GM23338 (cell line): ENCODE data around the gene PITHD1. TPM values are rescaled to one million over a fixed set of nuclear protein-coding genes. Genes with fewer than 3 reads are reported as not detected.
A peak's percentile ranks its signal among the peaks of the same experiment; 100 is the strongest.

Experiments used
- ATAC-seq: fragments of 200-7000 bp; cut with Tn5 transposase; 3 replicates; pipeline ENCODE4 v1.9.1; 2020
- DNase-seq: peaks from one replicate; pipeline ENCODE4 v3.0.0-alpha.2; 2015; ENCODE audit warnings: low spot score
- H2AFZ ChIP-seq: fragments of 200-600 bp; sonication (generic); 2 replicates; pipeline ENCODE4 v1.8.0; 2016; ENCODE audit warnings: antibody characterized with exemption, mild to moderate bottlenecking, moderate library complexity
- H3F3A ChIP-seq: fragments of 200-600 bp; sonication (generic); replicated peaks from 2 replicates; pipeline ENCODE4 v1.8.0; 2017; ENCODE audit warnings: antibody characterized with exemption, mixed run types, low read depth
- H3K27ac ChIP-seq: fragments of 200-600 bp; sonication (generic); 2 replicates; pipeline ENCODE4 v1.6.1; 2016; ENCODE audit warnings: low read depth
- H3K27me3 ChIP-seq: fragments of 200-600 bp; sonication (generic); 2 replicates; pipeline ENCODE4 v1.8.0; 2016; ENCODE audit warnings: mild to moderate bottlenecking, mixed run types, moderate library complexity; ENCODE audit not compliant: insufficient read depth
- H3K36me3 ChIP-seq: fragments of 200-600 bp; sonication (generic); 2 replicates; pipeline ENCODE4 v1.8.0; 2016; ENCODE audit warnings: mild to moderate bottlenecking; ENCODE audit not compliant: insufficient read depth
- H3K4me1 ChIP-seq: fragments of 200-600 bp; sonication (generic); 2 replicates; pipeline ENCODE4 v1.8.0; 2016; ENCODE audit warnings: mild to moderate bottlenecking, moderate library complexity; ENCODE audit not compliant: insufficient read depth
- H3K4me2 ChIP-seq: fragments of 200-600 bp; sonication (generic); 2 replicates; pipeline ENCODE4 v1.7.1; 2017; ENCODE audit warnings: mixed run types
- H3K4me3 ChIP-seq: fragments of 200-600 bp; sonication (generic); 2 replicates; pipeline ENCODE4 v1.6.1; 2016; ENCODE audit warnings: mixed run types
- H3K79me2 ChIP-seq: fragments of 200-600 bp; sonication (generic); replicated peaks from 2 replicates; pipeline ENCODE4 v1.8.0; 2017; ENCODE audit warnings: mild to moderate bottlenecking; ENCODE audit not compliant: insufficient read depth
- H3K9me2 ChIP-seq: fragments of 200-600 bp; sonication (generic); 2 replicates; pipeline ENCODE4 v1.8.0; 2017; ENCODE audit not compliant: insufficient read depth
- H4K20me1 ChIP-seq: fragments of 200-600 bp; sonication (generic); replicated peaks from 2 replicates; pipeline ENCODE4 v1.8.0; 2017; ENCODE audit warnings: mild to moderate bottlenecking; ENCODE audit not compliant: insufficient read depth
- H3K27ac Mint-ChIP-seq: 2 replicates; pipeline ENCODE4 v1.8.0; 2020; ENCODE audit warnings: inconsistent platforms, mild to moderate bottlenecking, moderate library complexity, mixed read lengths
- H3K27me3 Mint-ChIP-seq: 3 replicates; pipeline ENCODE4 v1.8.0; 2022; ENCODE audit warnings: low read depth, mild to moderate bottlenecking, moderate library complexity, mixed read lengths, inconsistent platforms; ENCODE audit not compliant: insufficient read depth, poor library complexity
- H3K36me3 Mint-ChIP-seq: 3 replicates; pipeline ENCODE4 v1.8.0; 2021; ENCODE audit warnings: low read depth, mild to moderate bottlenecking, inconsistent platforms, moderate library complexity, mixed read lengths
- H3K4me1 Mint-ChIP-seq: 3 replicates; pipeline ENCODE4 v1.8.0; 2020; ENCODE audit warnings: mild to moderate bottlenecking, inconsistent platforms, mixed read lengths
- H3K4me3 Mint-ChIP-seq: 3 replicates; pipeline ENCODE4 v1.8.0; 2021; ENCODE audit warnings: moderate library complexity, mild to moderate bottlenecking, inconsistent platforms, mixed read lengths
- H3K9me3 Mint-ChIP-seq: 3 replicates; pipeline ENCODE4 v1.8.0; 2020; ENCODE audit warnings: moderate library complexity, mild to moderate bottlenecking, inconsistent platforms, mixed read lengths
- CREB1 ChIP-seq: fragments of 250-450 bp; sonication (Bioruptor Pico); IDR thresholded peaks from 2 replicates; pipeline ENCODE4 v1.5.0; 2020; ENCODE audit warnings: low read depth, mild to moderate bottlenecking, moderate library complexity
- JUNB ChIP-seq: IDR thresholded peaks from one replicate; pipeline ENCODE4 v1.6.1; 2016; ENCODE audit warnings: antibody characterized with exemption; ENCODE audit not compliant: unreplicated experiment
- polyA plus RNA-seq: library from polyadenylated mRNA; unstranded; fragments of >200 nt; fragmentation: Nextera tagmentation; extraction: Ambion mirVana; gene quantifications from 2 replicates; pipeline ENCODE4 v1.2.1, GENCODE V29; 2016
- total RNA-seq: library from RNA; depleted of rRNA; stranded (reverse); fragments of >200 nt; shearing (Covaris generic); gene quantifications from 2 replicates; pipeline ENCODE4 v1.2.3, GENCODE V29; 2014
- TF ChIP-seq, protein P1 (sequence below): fragments of 250-450 bp; sonication (Bioruptor Pico); IDR thresholded peaks from 2 replicates; pipeline ENCODE4 v1.5.0; 2020; ENCODE audit warnings: mild to moderate bottlenecking, moderate library complexity
- TF ChIP-seq, protein P2 (sequence below), 2 experiments: fragments of 200-600 bp in 1 of 2; sonication (generic) in 1 of 2; conservative IDR thresholded peaks; 2 replicates each; pipeline versions ENCODE4 v1.5.1 to v1.6.1; 2016 to 2017; ENCODE audit warnings: antibody characterized with exemption in 2 of 2, low read depth in 2 of 2, mild to moderate bottlenecking in 2 of 2, moderate library complexity in 1 of 2

Gene PITHD1
- total and polyA plus RNA-seq, 2 experiments from 2014 or later = 52.9 to 99.0 TPM

DNA sequence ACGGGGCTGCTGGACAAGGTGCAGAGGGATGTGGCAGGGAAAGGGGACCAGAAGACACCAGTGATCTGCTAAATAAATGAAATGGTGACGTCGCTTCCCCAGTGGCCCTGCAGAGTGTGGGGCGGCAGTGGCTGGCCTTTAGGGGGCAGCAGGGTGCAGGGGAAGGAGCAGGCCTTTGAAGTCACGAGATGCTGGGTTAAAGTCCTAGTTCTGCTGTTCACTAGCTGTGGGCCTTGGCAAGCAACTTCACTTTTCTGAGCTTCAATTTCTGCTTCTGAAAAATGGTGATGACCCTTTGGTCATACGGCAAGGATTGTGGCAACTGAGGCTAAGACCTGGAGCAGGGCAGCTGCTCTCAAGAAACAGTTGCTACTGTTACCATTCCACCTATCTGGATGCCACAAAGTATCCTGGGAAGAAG lies 31.5 kb downstream of the PITHD1 start:
- H3K79me2 ChIP-seq = no peaks in the 10 kb centered on the region
- DNase-seq (peak; percentile 89), ATAC-seq (peak; percentile 90)
- H3K36me3 ChIP-seq = no peaks in the 10 kb centered on the region
- H3K27me3 ChIP-seq = no peaks in the 10 kb centered on the region
- no peak overlapping the region for H2AFZ ChIP-seq
- no peak overlapping the region for H3K4me2 ChIP-seq
- H4K20me1 ChIP-seq = no peaks in the 10 kb centered on the region
- 0 out of 2 replicates have a peak, but pooled peaks cover 3% of the 10 kb centered on the region for H3F3A ChIP-seq
- no peaks in the 10 kb centered on the region for H3K9me2 ChIP-seq
- no peak for TF ChIP-seq JUNB
- TF ChIP-seq, protein P1, sequence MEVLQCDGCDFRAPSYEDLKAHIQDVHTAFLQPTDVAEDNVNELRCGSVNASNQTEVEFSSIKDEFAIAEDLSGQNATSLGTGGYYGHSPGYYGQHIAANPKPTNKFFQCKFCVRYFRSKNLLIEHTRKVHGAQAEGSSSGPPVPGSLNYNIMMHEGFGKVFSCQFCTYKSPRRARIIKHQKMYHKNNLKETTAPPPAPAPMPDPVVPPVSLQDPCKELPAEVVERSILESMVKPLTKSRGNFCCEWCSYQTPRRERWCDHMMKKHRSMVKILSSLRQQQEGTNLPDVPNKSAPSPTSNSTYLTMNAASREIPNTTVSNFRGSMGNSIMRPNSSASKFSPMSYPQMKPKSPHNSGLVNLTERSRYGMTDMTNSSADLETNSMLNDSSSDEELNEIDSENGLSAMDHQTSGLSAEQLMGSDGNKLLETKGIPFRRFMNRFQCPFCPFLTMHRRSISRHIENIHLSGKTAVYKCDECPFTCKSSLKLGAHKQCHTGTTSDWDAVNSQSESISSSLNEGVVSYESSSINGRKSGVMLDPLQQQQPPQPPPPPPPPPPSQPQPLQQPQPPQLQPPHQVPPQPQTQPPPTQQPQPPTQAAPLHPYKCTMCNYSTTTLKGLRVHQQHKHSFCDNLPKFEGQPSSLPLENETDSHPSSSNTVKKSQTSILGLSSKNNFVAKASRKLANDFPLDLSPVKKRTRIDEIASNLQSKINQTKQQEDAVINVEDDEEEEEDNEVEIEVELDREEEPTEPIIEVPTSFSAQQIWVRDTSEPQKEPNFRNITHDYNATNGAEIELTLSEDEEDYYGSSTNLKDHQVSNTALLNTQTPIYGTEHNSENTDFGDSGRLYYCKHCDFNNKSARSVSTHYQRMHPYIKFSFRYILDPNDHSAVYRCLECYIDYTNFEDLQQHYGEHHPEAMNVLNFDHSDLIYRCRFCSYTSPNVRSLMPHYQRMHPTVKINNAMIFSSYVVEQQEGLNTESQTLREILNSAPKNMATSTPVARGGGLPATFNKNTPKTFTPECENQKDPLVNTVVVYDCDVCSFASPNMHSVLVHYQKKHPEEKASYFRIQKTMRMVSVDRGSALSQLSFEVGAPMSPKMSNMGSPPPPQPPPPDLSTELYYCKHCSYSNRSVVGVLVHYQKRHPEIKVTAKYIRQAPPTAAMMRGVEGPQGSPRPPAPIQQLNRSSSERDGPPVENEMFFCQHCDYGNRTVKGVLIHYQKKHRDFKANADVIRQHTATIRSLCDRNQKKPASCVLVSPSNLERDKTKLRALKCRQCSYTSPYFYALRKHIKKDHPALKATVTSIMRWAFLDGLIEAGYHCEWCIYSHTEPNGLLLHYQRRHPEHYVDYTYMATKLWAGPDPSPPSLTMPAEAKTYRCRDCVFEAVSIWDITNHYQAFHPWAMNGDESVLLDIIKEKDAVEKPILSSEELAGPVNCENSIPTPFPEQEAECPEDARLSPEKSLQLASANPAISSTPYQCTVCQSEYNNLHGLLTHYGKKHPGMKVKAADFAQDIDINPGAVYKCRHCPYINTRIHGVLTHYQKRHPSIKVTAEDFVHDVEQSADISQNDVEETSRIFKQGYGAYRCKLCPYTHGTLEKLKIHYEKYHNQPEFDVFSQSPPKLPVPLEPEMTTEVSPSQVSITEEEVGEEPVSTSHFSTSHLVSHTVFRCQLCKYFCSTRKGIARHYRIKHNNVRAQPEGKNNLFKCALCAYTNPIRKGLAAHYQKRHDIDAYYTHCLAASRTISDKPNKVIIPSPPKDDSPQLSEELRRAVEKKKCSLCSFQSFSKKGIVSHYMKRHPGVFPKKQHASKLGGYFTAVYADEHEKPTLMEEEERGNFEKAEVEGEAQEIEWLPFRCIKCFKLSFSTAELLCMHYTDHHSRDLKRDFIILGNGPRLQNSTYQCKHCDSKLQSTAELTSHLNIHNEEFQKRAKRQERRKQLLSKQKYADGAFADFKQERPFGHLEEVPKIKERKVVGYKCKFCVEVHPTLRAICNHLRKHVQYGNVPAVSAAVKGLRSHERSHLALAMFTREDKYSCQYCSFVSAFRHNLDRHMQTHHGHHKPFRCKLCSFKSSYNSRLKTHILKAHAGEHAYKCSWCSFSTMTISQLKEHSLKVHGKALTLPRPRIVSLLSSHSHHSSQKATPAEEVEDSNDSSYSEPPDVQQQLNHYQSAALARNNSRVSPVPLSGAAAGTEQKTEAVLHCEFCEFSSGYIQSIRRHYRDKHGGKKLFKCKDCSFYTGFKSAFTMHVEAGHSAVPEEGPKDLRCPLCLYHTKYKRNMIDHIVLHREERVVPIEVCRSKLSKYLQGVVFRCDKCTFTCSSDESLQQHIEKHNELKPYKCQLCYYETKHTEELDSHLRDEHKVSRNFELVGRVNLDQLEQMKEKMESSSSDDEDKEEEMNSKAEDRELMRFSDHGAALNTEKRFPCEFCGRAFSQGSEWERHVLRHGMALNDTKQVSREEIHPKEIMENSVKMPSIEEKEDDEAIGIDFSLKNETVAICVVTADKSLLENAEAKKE (CRISPR knock-in tag) = no peak
- TF ChIP-seq CREB1 (CRISPR knock-in tag) = peak; percentile 70
- TF ChIP-seq, protein P2, sequence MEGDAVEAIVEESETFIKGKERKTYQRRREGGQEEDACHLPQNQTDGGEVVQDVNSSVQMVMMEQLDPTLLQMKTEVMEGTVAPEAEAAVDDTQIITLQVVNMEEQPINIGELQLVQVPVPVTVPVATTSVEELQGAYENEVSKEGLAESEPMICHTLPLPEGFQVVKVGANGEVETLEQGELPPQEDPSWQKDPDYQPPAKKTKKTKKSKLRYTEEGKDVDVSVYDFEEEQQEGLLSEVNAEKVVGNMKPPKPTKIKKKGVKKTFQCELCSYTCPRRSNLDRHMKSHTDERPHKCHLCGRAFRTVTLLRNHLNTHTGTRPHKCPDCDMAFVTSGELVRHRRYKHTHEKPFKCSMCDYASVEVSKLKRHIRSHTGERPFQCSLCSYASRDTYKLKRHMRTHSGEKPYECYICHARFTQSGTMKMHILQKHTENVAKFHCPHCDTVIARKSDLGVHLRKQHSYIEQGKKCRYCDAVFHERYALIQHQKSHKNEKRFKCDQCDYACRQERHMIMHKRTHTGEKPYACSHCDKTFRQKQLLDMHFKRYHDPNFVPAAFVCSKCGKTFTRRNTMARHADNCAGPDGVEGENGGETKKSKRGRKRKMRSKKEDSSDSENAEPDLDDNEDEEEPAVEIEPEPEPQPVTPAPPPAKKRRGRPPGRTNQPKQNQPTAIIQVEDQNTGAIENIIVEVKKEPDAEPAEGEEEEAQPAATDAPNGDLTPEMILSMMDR (conservative IDR thresholded peaks at IDR 0.05; ENCODE audit: low read depth in 2 of 2) = peak; percentile 85 to 97
- H3K27me3 Mint-ChIP-seq = peaks cover 8% of the 10 kb centered on the region
- peaks cover 11% of the 10 kb centered on the region; the same call in 2 of the 3 replicates for H3K4me1 Mint-ChIP-seq
- H3K27ac Mint-ChIP-seq = no peak overlapping the region
- no peak overlapping the region for H3K27ac ChIP-seq
- H3K4me3 Mint-ChIP-seq = no peak overlapping the region
- H3K4me1 ChIP-seq = no peaks in the 10 kb centered on the region
- no peaks in the 10 kb centered on the region; the same call in 2 of the 3 replicates for H3K9me3 Mint-ChIP-seq
- no peak overlapping the region for H3K4me3 ChIP-seq
- H3K36me3 Mint-ChIP-seq = no peaks in the 10 kb centered on the region
